Putamen (tissue), 1 donor: ENCODE measurements around the gene CERS3.

Source experiments
- DNase-seq: peaks from one replicate; pipeline ENCODE4 v3.0.0-alpha.2; 2016; ENCODE audit warnings: low spot score

Gene CERS3

GRCh38 chr15:100529556-100529955, 806 bp upstream of the CERS3 start:
- no peak for DNase-seq

- DNase-seq = peak; percentile 33
Observed at GRCh38 chr15:100526027-100526481, 2.7 kb downstream of the CERS3 start.

- DNase-seq = no peak
Observed at GRCh38 chr15:100525436-100525835, 3.3 kb downstream of the CERS3 start.

GRCh38 chr15:100524326-100524725, 4.4 kb downstream of the CERS3 start:
- DNase-seq = no peak

GRCh38 chr15:100521907-100522306, 6.8 kb downstream of the CERS3 start:
- DNase-seq = no peak

- DNase-seq = no peak
Observed at GRCh38 chr15:100520132-100520921, 8.4 kb downstream of the CERS3 start.

- no peak for DNase-seq
Observed at GRCh38 chr15:100517846-100518245, 10.9 kb downstream of the CERS3 start.

- DNase-seq = no peak
Observed at GRCh38 chr15:100516643-100517512, 11.9 kb downstream of the CERS3 start.

GRCh38 chr15:100515758-100516157, 13.0 kb downstream of the CERS3 start:
- no peak for DNase-seq

GRCh38 chr15:100508641-100509300, 20.0 kb downstream of the CERS3 start:
- DNase-seq = no peak

GRCh38 chr15:100502651-100503050, 26.1 kb downstream of the CERS3 start:
- no peak for DNase-seq

- no peak for DNase-seq
Observed at GRCh38 chr15:100501117-100501516, 27.6 kb downstream of the CERS3 start.

- DNase-seq = no peak
Observed at GRCh38 chr15:100500226-100500990, 28.3 kb downstream of the CERS3 start.

GRCh38 chr15:100495861-100496260, 32.9 kb downstream of the CERS3 start:
- DNase-seq = no peak

GRCh38 chr15:100493213-100493612, 35.5 kb downstream of the CERS3 start:
- no peak for DNase-seq

- no peak for DNase-seq
Observed at GRCh38 chr15:100484443-100484842, 44.3 kb downstream of the CERS3 start.

- no peak for DNase-seq
Observed at GRCh38 chr15:100483370-100483769, 45.4 kb downstream of the CERS3 start.

- DNase-seq = no peak
Observed at GRCh38 chr15:100476805-100477204, 51.9 kb downstream of the CERS3 start.

GRCh38 chr15:100472736-100473135, 56.0 kb downstream of the CERS3 start:
- DNase-seq = no peak

GRCh38 chr15:100471933-100472332, 56.8 kb downstream of the CERS3 start:
- no peak for DNase-seq

GRCh38 chr15:100468285-100468684, 60.5 kb downstream of the CERS3 start:
- no peak for DNase-seq

GRCh38 chr15:100466073-100466472, 62.7 kb downstream of the CERS3 start:
- DNase-seq = no peak
